ENCODE data around the gene HOXD4. TPM values are rescaled to one million over a fixed set of nuclear protein-coding genes. Genes with fewer than 3 reads are reported as not detected.

HOXD4 gene
- total RNA-seq, 4 donors from 2014 or later: 1.7 to 13.2 (median 7.0) TPM

GRCh38 chr2:176120364-176121189 is 30.8 kb upstream of the HOXD4 start:
- Histone ChIP-seq H3K36me3 (no peaks in the 10 kb centered on the region), H3K4me1 (peaks cover 0 to 26% (median 0%) of the 10 kb centered on the region in 4 donors), H3K9me3 (peaks cover 0 to 4% (median 0%) of the 10 kb centered on the region in 4 donors), H3K4me3 (no peak overlapping the region), H3K27ac (no peak overlapping the region), H3K27me3 (peaks cover 0 to 83% of the 10 kb centered on the region in 2 donors)
- no peak for TF ChIP-seq CTCF (IDR thresholded peaks at IDR 0.05)
- no peak for TF ChIP-seq POLR2A (IDR thresholded peaks at IDR 0.05)
- DNase-seq: no peak

GRCh38 chr2:176121190-176122051 is 29.9 kb upstream of the HOXD4 start:
- peaks cover 0 to 4% (median 0%) of the 10 kb centered on the region in 4 donors for H3K9me3 ChIP-seq
- H3K36me3 ChIP-seq: no peaks in the 10 kb centered on the region
- no peak for TF ChIP-seq POLR2A (IDR thresholded peaks at IDR 0.05)
- no peak for TF ChIP-seq CTCF (IDR thresholded peaks at IDR 0.05)
- peaks cover 0 to 74% of the 10 kb centered on the region in 2 donors for H3K27me3 ChIP-seq
- no peak overlapping the region for H3K27ac ChIP-seq
- peak overlapping the region in 2 of 4 donors; percentile 57 to 63 for H3K4me3 ChIP-seq
- peaks cover 0 to 19% (median 0%) of the 10 kb centered on the region in 4 donors for H3K4me1 ChIP-seq
- DNase-seq: peak in 1 of 3 donors; percentile 44

- TF ChIP-seq POLR2A (IDR thresholded peaks at IDR 0.05) (no peak), CTCF (IDR thresholded peaks at IDR 0.05) (no peak)
- H3K9me3 ChIP-seq: peaks cover 0 to 4% (median 0%) of the 10 kb centered on the region in 4 donors
- peaks cover 0 to 17% (median 0%) of the 10 kb centered on the region in 4 donors for H3K4me1 ChIP-seq
- DNase-seq: peak in 1 of 3 donors; percentile 70
- H3K36me3 ChIP-seq: no peaks in the 10 kb centered on the region
- peaks cover 0 to 67% of the 10 kb centered on the region in 2 donors for H3K27me3 ChIP-seq
- peak overlapping the region in 3 of 4 donors; percentile 1 to 49 (median 41) for H3K27ac ChIP-seq
- H3K4me3 ChIP-seq: peak overlapping the region; percentile 10 to 63 (median 47)
Measured at GRCh38 chr2:176122052-176122682, 29.2 kb upstream of the HOXD4 start.

- DNase-seq: peak; percentile 38 to 77 (median 50)
- H3K36me3 ChIP-seq: no peaks in the 10 kb centered on the region
- peak within 1 kb of the TSS; percentile 4 to 49 (median 44) for H3K27ac ChIP-seq
- peaks cover 0 to 17% (median 0%) of the 10 kb centered on the region in 4 donors for H3K4me1 ChIP-seq
- H3K4me3 ChIP-seq: peak within 1 kb of the TSS; percentile 10 to 63 (median 47)
- H3K9me3 ChIP-seq: peaks cover 0 to 4% (median 0%) of the 10 kb centered on the region in 4 donors
- TF ChIP-seq POLR2A (IDR thresholded peaks at IDR 0.05): no peak
- TF ChIP-seq CTCF (IDR thresholded peaks at IDR 0.05): no peak
- peaks cover 0 to 60% of the 10 kb centered on the region in 2 donors for H3K27me3 ChIP-seq
Measured at GRCh38 chr2:176122683-176123410, 28.5 kb upstream of the HOXD4 start, which contains the start of gene HOXD9. Gene HOXD9 (plus strand): TSS chr2:176122719. CDS start chr2:176122769, 50 bp downstream.

Measured in Peyer's patch (tissue), 4 donors.